ENCODE data around the gene HSPA4L.

The HSPA4L gene

GRCh38 chr4:127756906-127757305, 25.2 kb upstream of the HSPA4L start:
- no peak for DNase-seq (ENCODE audit: low spot score)
- TF ChIP-seq, protein P1, sequence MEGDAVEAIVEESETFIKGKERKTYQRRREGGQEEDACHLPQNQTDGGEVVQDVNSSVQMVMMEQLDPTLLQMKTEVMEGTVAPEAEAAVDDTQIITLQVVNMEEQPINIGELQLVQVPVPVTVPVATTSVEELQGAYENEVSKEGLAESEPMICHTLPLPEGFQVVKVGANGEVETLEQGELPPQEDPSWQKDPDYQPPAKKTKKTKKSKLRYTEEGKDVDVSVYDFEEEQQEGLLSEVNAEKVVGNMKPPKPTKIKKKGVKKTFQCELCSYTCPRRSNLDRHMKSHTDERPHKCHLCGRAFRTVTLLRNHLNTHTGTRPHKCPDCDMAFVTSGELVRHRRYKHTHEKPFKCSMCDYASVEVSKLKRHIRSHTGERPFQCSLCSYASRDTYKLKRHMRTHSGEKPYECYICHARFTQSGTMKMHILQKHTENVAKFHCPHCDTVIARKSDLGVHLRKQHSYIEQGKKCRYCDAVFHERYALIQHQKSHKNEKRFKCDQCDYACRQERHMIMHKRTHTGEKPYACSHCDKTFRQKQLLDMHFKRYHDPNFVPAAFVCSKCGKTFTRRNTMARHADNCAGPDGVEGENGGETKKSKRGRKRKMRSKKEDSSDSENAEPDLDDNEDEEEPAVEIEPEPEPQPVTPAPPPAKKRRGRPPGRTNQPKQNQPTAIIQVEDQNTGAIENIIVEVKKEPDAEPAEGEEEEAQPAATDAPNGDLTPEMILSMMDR (IDR thresholded peaks at IDR 0.05; ENCODE audit: extremely low read depth, missing control alignments): no peak

GRCh38 chr4:127759228-127759820, 22.8 kb upstream of the HSPA4L start:
- TF ChIP-seq, protein P1 (IDR thresholded peaks at IDR 0.05; ENCODE audit: extremely low read depth, missing control alignments): no peak
- DNase-seq (ENCODE audit: low spot score): no peak

- TF ChIP-seq, protein P1 (IDR thresholded peaks at IDR 0.05; ENCODE audit: extremely low read depth, missing control alignments): no peak
- no peak for DNase-seq (ENCODE audit: low spot score)
Observed at GRCh38 chr4:127759893-127760292, 22.2 kb upstream of the HSPA4L start.

- DNase-seq (ENCODE audit: low spot score): no peak
- TF ChIP-seq, protein P1 (IDR thresholded peaks at IDR 0.05; ENCODE audit: extremely low read depth, missing control alignments): no peak
Observed at GRCh38 chr4:127771535-127772275, 10.4 kb upstream of the HSPA4L start.

- TF ChIP-seq, protein P1 (IDR thresholded peaks at IDR 0.05; ENCODE audit: extremely low read depth, missing control alignments): no peak
- no peak for DNase-seq (ENCODE audit: low spot score)
Observed at GRCh38 chr4:127772769-127773671, 9.1 kb upstream of the HSPA4L start.

GRCh38 chr4:127775843-127776242, 6.3 kb upstream of the HSPA4L start:
- TF ChIP-seq, protein P1 (IDR thresholded peaks at IDR 0.05; ENCODE audit: extremely low read depth, missing control alignments): no peak
- DNase-seq (ENCODE audit: low spot score): no peak

DNA sequence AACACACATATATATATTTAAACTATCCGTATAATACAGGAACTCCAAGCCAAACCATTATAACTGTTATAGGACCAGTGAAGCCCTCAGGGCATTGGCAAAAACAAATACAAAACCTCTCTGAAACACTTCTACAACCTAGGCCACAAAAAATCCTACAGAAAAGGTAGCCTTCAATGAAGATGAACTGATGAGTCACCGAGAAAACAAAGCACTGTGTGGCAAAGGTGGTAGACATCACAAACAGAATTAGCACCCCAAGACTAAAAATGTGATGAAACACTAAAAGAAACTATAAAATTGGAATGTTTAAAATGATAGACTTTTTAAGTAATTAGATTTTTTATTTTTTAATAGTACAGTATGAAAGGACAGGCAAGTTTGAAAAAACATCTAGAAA, 5.5 kb upstream of the HSPA4L start:
- TF ChIP-seq, protein P1 (IDR thresholded peaks at IDR 0.05; ENCODE audit: extremely low read depth, missing control alignments): no peak
- no peak for DNase-seq (ENCODE audit: low spot score)

Measured in GM20000 (cell line).